H1 (cell line): ENCODE measurements around the gene DPP10. TPM values are rescaled to one million over a fixed set of nuclear protein-coding genes. Genes with fewer than 3 reads are reported as not detected.

Source experiments
- CTCF ChIA-PET: fragments of 300-600 bp; sonication (Branson Sonifier 250); formaldehyde crosslinking; loops from one replicate; lab custom pipeline; 2021; ENCODE audit not compliant: partially characterized antibody; lab: Charles Lee
- POLR2A ChIA-PET: fragments of 300-600 bp; sonication (Branson Sonifier 250); formaldehyde crosslinking; loops from one replicate; lab custom pipeline; 2021; ENCODE audit warnings: inconsistent platforms; ENCODE audit not compliant: partially characterized antibody; lab: Charles Lee
- DNase-seq, 2 experiments: peaks; one replicate each; pipeline versions ENCODE4 v3.0.0 to v3.0.0-alpha.2; 2010 to 2022; ENCODE audit warnings: low spot score in 2 of 2, low read depth in 1 of 2, mixed read lengths in 1 of 2
- FAIRE-seq: peaks from 2 replicates; lab custom pipeline; 2011; peaks lifted over from hg19 to GRCh38; lab: Jason Lieb, UNC
- H2AFZ ChIP-seq: 2 replicates; pipeline ENCODE4 v1.8.1; 2012; ENCODE audit warnings: low read length, inconsistent platforms
- H2AK5ac ChIP-seq: 2 replicates; pipeline ENCODE4 v1.6.1; 2013; ENCODE audit warnings: low read depth, low read length
- H2BK120ac ChIP-seq: replicated peaks from 2 replicates; pipeline ENCODE3; 2013; ENCODE audit warnings: low read depth, low read length, inconsistent platforms
- H2BK12ac ChIP-seq: 2 replicates; pipeline ENCODE4 v1.6.1; 2013; ENCODE audit warnings: low read depth, low read length
- H2BK15ac ChIP-seq: 2 replicates; pipeline ENCODE4 v1.6.1; 2013; ENCODE audit warnings: low read length
- H2BK20ac ChIP-seq: 2 replicates; pipeline ENCODE4 v1.6.1; 2013; ENCODE audit warnings: low read length
- H2BK5ac ChIP-seq: 2 replicates; pipeline ENCODE4 v1.6.1; 2013; ENCODE audit warnings: low read depth, low read length
- H3K14ac ChIP-seq: 2 replicates; pipeline ENCODE4 v1.6.1; 2013; ENCODE audit warnings: inconsistent platforms; ENCODE audit not compliant: insufficient read length
- H3K18ac ChIP-seq: 2 replicates; pipeline ENCODE4 v1.6.1; 2013; ENCODE audit warnings: low read length; ENCODE audit errors: extremely low read depth
- H3K23ac ChIP-seq: 2 replicates; pipeline ENCODE4 v1.6.1; 2013; ENCODE audit warnings: inconsistent platforms; ENCODE audit not compliant: insufficient read length
- H3K23me2 ChIP-seq: 2 replicates; pipeline ENCODE4 v1.6.1; 2013; ENCODE audit warnings: low read depth, low read length
- H3K27ac ChIP-seq: 2 replicates; pipeline ENCODE4 v1.6.1; 2011; ENCODE audit warnings: low read depth, low read length, inconsistent platforms
- H3K27me3 ChIP-seq, 4 experiments: replicated peaks in 1 of 4; 1 replicate in 1 of 4; 2 replicates in 3 of 4; pipeline versions ENCODE4 v1.6.1 to v1.8.1; 2011 to 2013; ENCODE audit warnings: low read length in 3 of 4, mild to moderate bottlenecking in 3 of 4, inconsistent platforms in 2 of 4, mixed read lengths in 2 of 4, moderate library complexity in 1 of 4; ENCODE audit not compliant: control insufficient read depth in 3 of 4, insufficient read depth in 3 of 4; ENCODE audit errors: extremely low read depth in 1 of 4
- H3K36me3 ChIP-seq, 4 experiments: 2 replicates each; pipeline versions ENCODE4 v1.6.1 to v1.8.1; 2011 to 2013; ENCODE audit warnings: mild to moderate bottlenecking in 4 of 4, low read length in 3 of 4, moderate library complexity in 2 of 4, control low read depth in 1 of 4, inconsistent platforms in 1 of 4; ENCODE audit not compliant: insufficient read depth in 4 of 4, control insufficient read depth in 2 of 4
- H3K4ac ChIP-seq: replicated peaks from 2 replicates; pipeline ENCODE3; 2013; ENCODE audit warnings: low read length, low read depth, mixed read lengths, inconsistent platforms; ENCODE audit not compliant: insufficient read length
- H3K4me1 ChIP-seq, 4 experiments: replicated peaks in 1 of 4; 1 replicate in 1 of 4; 2 replicates in 3 of 4; pipeline versions ENCODE4 v1.6.1 to v1.8.1; 2011 to 2013; ENCODE audit warnings: low read length in 3 of 4, inconsistent platforms in 2 of 4, mixed read lengths in 1 of 4; ENCODE audit not compliant: insufficient read depth in 4 of 4, control insufficient read depth in 3 of 4
- H3K4me2 ChIP-seq, 2 experiments: 2 replicates each; pipeline versions ENCODE4 v1.6.1 to v1.8.1; 2011 to 2013; ENCODE audit warnings: low read depth in 2 of 2, low read length in 2 of 2, control low read depth in 1 of 2, inconsistent platforms in 1 of 2, mild to moderate bottlenecking in 1 of 2; ENCODE audit not compliant: insufficient read depth in 1 of 2
- H3K4me3 ChIP-seq, 4 experiments: fragments of 200-600, 300-600 bp in 1 of 4; sonication (generic), shearing (Covaris generic), sonication (Bioruptor Twin) in 1 of 4; 2 replicates each; pipeline versions ENCODE4 v1.5.1 to v1.8.1; 2011 to 2016; ENCODE audit warnings: low read length in 4 of 4, low read depth in 3 of 4, control low read depth in 2 of 4, inconsistent platforms in 2 of 4, mild to moderate bottlenecking in 2 of 4, mixed read lengths in 1 of 4, moderate library complexity in 1 of 4; ENCODE audit not compliant: insufficient read depth in 2 of 4; ENCODE audit errors: extremely low read depth in 1 of 4
- H3K56ac ChIP-seq: replicated peaks from 2 replicates; pipeline ENCODE3; 2013; ENCODE audit warnings: low read depth, mild to moderate bottlenecking, mixed read lengths, low read length, inconsistent platforms; ENCODE audit not compliant: insufficient read length
- H3K79me1 ChIP-seq: 2 replicates; pipeline ENCODE4 v1.6.1; 2013; ENCODE audit warnings: low read depth, low read length, control low read depth
- H3K79me2 ChIP-seq, 2 experiments: 2 replicates each; pipeline versions ENCODE4 v1.6.1 to v1.8.1; 2012 to 2013; ENCODE audit warnings: low read length in 2 of 2, mild to moderate bottlenecking in 2 of 2, inconsistent platforms in 1 of 2; ENCODE audit not compliant: insufficient read depth in 2 of 2, control insufficient read depth in 1 of 2
- H3K9ac ChIP-seq, 4 experiments: replicated peaks in 1 of 4; 1 replicate in 1 of 4; 2 replicates in 3 of 4; pipeline versions ENCODE4 v1.6.1 to v1.8.1; 2011 to 2013; ENCODE audit warnings: low read depth in 3 of 4, low read length in 3 of 4, control low read depth in 2 of 4, mild to moderate bottlenecking in 2 of 4, moderate library complexity in 2 of 4, inconsistent platforms in 1 of 4; ENCODE audit errors: extremely low read depth in 1 of 4
- H3K9me3 ChIP-seq, 2 experiments: 2 replicates each; pipeline versions ENCODE4 v1.6.1 to v1.8.1; 2012 to 2013; ENCODE audit warnings: mild to moderate bottlenecking in 2 of 2, moderate library complexity in 2 of 2, control low read depth in 1 of 2, inconsistent platforms in 1 of 2, low read depth in 1 of 2, low read length in 1 of 2, mixed read lengths in 1 of 2; ENCODE audit not compliant: insufficient read depth in 2 of 2
- H4K20me1 ChIP-seq, 2 experiments: replicated peaks in 1 of 2; 2 replicates each; pipeline versions ENCODE3 to v1.8.1; 2011 to 2013; ENCODE audit warnings: inconsistent platforms in 2 of 2, low read length in 2 of 2, mild to moderate bottlenecking in 1 of 2; ENCODE audit not compliant: insufficient read depth in 2 of 2, control insufficient read depth in 1 of 2
- H4K5ac ChIP-seq: 2 replicates; pipeline ENCODE4 v1.6.1; 2013; ENCODE audit warnings: low read length, low read depth, mixed read lengths, inconsistent platforms; ENCODE audit not compliant: insufficient read length
- H4K8ac ChIP-seq: 2 replicates; pipeline ENCODE4 v1.8.0; 2013; ENCODE audit warnings: mild to moderate bottlenecking, moderate library complexity, low read length, inconsistent platforms; ENCODE audit not compliant: insufficient read depth; ENCODE audit errors: extremely low read depth
- H4K91ac ChIP-seq: replicated peaks from 2 replicates; pipeline ENCODE3; 2013; ENCODE audit warnings: low read length, mixed read lengths, inconsistent platforms; ENCODE audit not compliant: insufficient read length
- BACH1 ChIP-seq: IDR thresholded peaks from 2 replicates; pipeline ENCODE4 v1.6.1; 2012; ENCODE audit warnings: low read length, improper control_type of control experiment
- BCL11A ChIP-seq, 2 experiments: IDR thresholded peaks; one replicate each; pipeline ENCODE4 v1.6.1; 2011; ENCODE audit warnings: low read depth in 2 of 2, low read length in 2 of 2, mild to moderate bottlenecking in 2 of 2
- CREB1 ChIP-seq: IDR thresholded peaks from 2 replicates; pipeline ENCODE4 v1.6.1; 2012; ENCODE audit warnings: inconsistent platforms
- KDM1A ChIP-seq: fragments of 200-600, 300-600 bp; sonication (generic); IDR thresholded peaks from 2 replicates; pipeline ENCODE4 v1.7.1; 2016; ENCODE audit warnings: mild to moderate bottlenecking, low read length, borderline replicate concordance
- RAD21 ChIP-seq, 2 experiments: IDR thresholded peaks in 1 of 2; conservative IDR thresholded peaks in 1 of 2; 2 replicates each; pipeline ENCODE4 v1.6.1; 2011; ENCODE audit warnings: low read depth in 2 of 2, low read length in 2 of 2, improper control_type of control experiment in 1 of 2, inconsistent platforms in 1 of 2, mild to moderate bottlenecking in 1 of 2, moderate library complexity in 1 of 2
- WGBS, 2 experiments: shearing (Covaris generic) in 1 of 2; methylation state at CpG; one replicate each; pipeline versions ENCODE4 v1.1.6 to v1.1.7; 2013 to 2015; ENCODE audit warnings: low lambda C conversion rate in 2 of 2, mixed read lengths in 2 of 2, inconsistent platforms in 1 of 2, low coverage in 1 of 2, missing lambda C conversion rate in 1 of 2; ENCODE audit not compliant: insufficient replicate concordance in 2 of 2, insufficient coverage in 1 of 2, insufficient read length in 1 of 2; ENCODE audit errors: extremely low coverage in 1 of 2, missing lambda C conversion rate in 1 of 2; 5-methylcytosine and 5-hydroxymethylcytosine counted together
- polyA plus RNA-seq, 7 experiments: library from polyadenylated mRNA; depleted of rRNA in 3 of 7; stranded (reverse) in 5 of 7; unstranded in 2 of 7; fragments of >200 nt in 5 of 7; fragments of 200-250 nt in 2 of 7; gene quantifications; 1 replicate in 5 of 7; 2 replicates in 1 of 7; 4 replicates in 1 of 7; pipeline versions ENCODE4 v1.2.1 to v1.2.3, GENCODE V29; 2011 to 2013; ENCODE audit warnings: missing spikeins in 2 of 7, mixed read lengths in 2 of 7
- total RNA-seq: library from RNA; stranded (reverse); fragmentation: NEBNext Ultra II Directional; extraction: Animal tissue kit (Norgen Biotek cat#: 25700); gene quantifications from 2 replicates; pipeline ENCODE4 v1.2.1, GENCODE V29; 2021
- TF ChIP-seq, protein P1 (sequence below): IDR thresholded peaks from 2 replicates; pipeline ENCODE4 v1.6.1; 2012; ENCODE audit warnings: low read length, inconsistent platforms
- TF ChIP-seq, protein P2 (sequence below), 3 experiments: IDR thresholded peaks; 1 replicate in 2 of 3; 2 replicates in 1 of 3; pipeline versions ENCODE4 v1.5.1 to v1.6.1; 2011; ENCODE audit warnings: low read length in 3 of 3, mild to moderate bottlenecking in 3 of 3, inconsistent platforms in 2 of 3, low read depth in 1 of 3, moderate library complexity in 1 of 3; ENCODE audit not compliant: insufficient read depth in 1 of 3; ENCODE audit errors: control extremely low read depth in 1 of 3

The DPP10 gene
- total and polyA plus RNA-seq, 2 of the 8 experiments (the other 6 are each of a cell fraction or from before 2014, with no cell fraction given): 3.3 to 7.2 TPM

GRCh38 chr2:115481842-115482241 is 1039.4 kb downstream of the DPP10 start:
- DNase-seq: no peak
- no peaks in the 10 kb centered on the region for H3K4me1 ChIP-seq
- no peak overlapping the region for H3K4me2 ChIP-seq
- no peak overlapping the region for H3K23ac ChIP-seq
- no peak overlapping the region for H3K9ac ChIP-seq
- H2BK15ac ChIP-seq: no peak overlapping the region
- no peaks in the 10 kb centered on the region for H3K23me2 ChIP-seq
- H4K5ac ChIP-seq: no peak overlapping the region
- H4K8ac ChIP-seq: no peak overlapping the region
- no peaks in the 10 kb centered on the region for H3K36me3 ChIP-seq
- H3K79me1 ChIP-seq: no peaks in the 10 kb centered on the region
- H2AK5ac ChIP-seq: no peak overlapping the region
- WGBS, 2 experiments: 88% methylated on average over 2 of the region's 2 CpGs; no CpG with 5 or more reads in 1 of the 2 experiments
- H3K79me2 ChIP-seq: no peaks in the 10 kb centered on the region
- H3K18ac ChIP-seq: no peak overlapping the region
- H3K9me3 ChIP-seq: no peaks in the 10 kb centered on the region
- H2BK5ac ChIP-seq: no peak overlapping the region
- TF ChIP-seq BCL11A (IDR thresholded peaks at IDR 0.05; ENCODE audit: low read depth in 2 of 2, low read length in 2 of 2) (no peak), CREB1 (no peak), BACH1 (no peak), KDM1A (no peak), RAD21 (IDR thresholded peaks at IDR 0.05 in 1 of 2, conservative IDR thresholded peaks at IDR 0.05 in 1 of 2; ENCODE audit: low read depth in 2 of 2, low read length in 2 of 2) (no peak)
- TF ChIP-seq, protein P1, sequence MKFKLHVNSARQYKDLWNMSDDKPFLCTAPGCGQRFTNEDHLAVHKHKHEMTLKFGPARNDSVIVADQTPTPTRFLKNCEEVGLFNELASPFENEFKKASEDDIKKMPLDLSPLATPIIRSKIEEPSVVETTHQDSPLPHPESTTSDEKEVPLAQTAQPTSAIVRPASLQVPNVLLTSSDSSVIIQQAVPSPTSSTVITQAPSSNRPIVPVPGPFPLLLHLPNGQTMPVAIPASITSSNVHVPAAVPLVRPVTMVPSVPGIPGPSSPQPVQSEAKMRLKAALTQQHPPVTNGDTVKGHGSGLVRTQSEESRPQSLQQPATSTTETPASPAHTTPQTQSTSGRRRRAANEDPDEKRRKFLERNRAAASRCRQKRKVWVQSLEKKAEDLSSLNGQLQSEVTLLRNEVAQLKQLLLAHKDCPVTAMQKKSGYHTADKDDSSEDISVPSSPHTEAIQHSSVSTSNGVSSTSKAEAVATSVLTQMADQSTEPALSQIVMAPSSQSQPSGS: no peak
- TF ChIP-seq, protein P2, sequence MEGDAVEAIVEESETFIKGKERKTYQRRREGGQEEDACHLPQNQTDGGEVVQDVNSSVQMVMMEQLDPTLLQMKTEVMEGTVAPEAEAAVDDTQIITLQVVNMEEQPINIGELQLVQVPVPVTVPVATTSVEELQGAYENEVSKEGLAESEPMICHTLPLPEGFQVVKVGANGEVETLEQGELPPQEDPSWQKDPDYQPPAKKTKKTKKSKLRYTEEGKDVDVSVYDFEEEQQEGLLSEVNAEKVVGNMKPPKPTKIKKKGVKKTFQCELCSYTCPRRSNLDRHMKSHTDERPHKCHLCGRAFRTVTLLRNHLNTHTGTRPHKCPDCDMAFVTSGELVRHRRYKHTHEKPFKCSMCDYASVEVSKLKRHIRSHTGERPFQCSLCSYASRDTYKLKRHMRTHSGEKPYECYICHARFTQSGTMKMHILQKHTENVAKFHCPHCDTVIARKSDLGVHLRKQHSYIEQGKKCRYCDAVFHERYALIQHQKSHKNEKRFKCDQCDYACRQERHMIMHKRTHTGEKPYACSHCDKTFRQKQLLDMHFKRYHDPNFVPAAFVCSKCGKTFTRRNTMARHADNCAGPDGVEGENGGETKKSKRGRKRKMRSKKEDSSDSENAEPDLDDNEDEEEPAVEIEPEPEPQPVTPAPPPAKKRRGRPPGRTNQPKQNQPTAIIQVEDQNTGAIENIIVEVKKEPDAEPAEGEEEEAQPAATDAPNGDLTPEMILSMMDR (IDR thresholded peaks at IDR 0.05; ENCODE audit: control extremely low read depth in 1 of 3, insufficient read depth in 1 of 3, low read depth in 1 of 3, low read length in 3 of 3): no peak
- no peaks in the 10 kb centered on the region for H3K27me3 ChIP-seq
- FAIRE-seq: no peak
- no peak overlapping the region for H2AFZ ChIP-seq
- H2BK20ac ChIP-seq: no peak overlapping the region
- H3K27ac ChIP-seq: no peak overlapping the region
- H3K56ac ChIP-seq: no peak overlapping the region
- no peak overlapping the region for H4K91ac ChIP-seq
- no peak overlapping the region for H2BK120ac ChIP-seq
- ChIA-PET POLR2A (no interaction called here), CTCF (no interaction called here)
- no peak overlapping the region for H3K4ac ChIP-seq
- H2BK12ac ChIP-seq: no peak overlapping the region
- H3K4me3 ChIP-seq: no peak overlapping the region
- H4K20me1 ChIP-seq: no peaks in the 10 kb centered on the region
- H3K14ac ChIP-seq: no peak overlapping the region
